Activated CD8-positive, alpha-beta memory T cell treated with anti-CD3 and anti-CD28 coated beads, Interleukin-2, amount 10 ng/mL, durations not matched to agents 7 days and 5 days (primary cell): ENCODE results near the gene COL5A2. TPM values are rescaled to one million over a fixed set of nuclear protein-coding genes. Genes with fewer than 3 reads are reported as not detected.

ENCODE experiments used
- ATAC-seq: fragments of 150-1000 bp; cut with Tn5 transposase; one replicate; pipeline ENCODE4 v1.10.0; 2021; ENCODE audit warnings: moderate library complexity
- CTCF ChIA-PET: fragments of 350-600 bp; sonication (Branson Sonifier 250); formaldehyde crosslinking; loops from one replicate; lab custom pipeline; 2021; ENCODE audit warnings: antibody characterized with exemption; lab: Charles Lee
- DNase-seq: peaks from one replicate; pipeline ENCODE4 v3.0.0-alpha.2; 2020
- H3K27ac Mint-ChIP-seq: one replicate; pipeline ENCODE4 v1.8.0; 2021; ENCODE audit warnings: mild to moderate bottlenecking, mixed read lengths
- H3K27me3 Mint-ChIP-seq: one replicate; pipeline ENCODE4 v1.8.0; 2021; ENCODE audit warnings: mixed read lengths
- H3K36me3 Mint-ChIP-seq: one replicate; pipeline ENCODE4 v1.8.0; 2021; ENCODE audit warnings: mild to moderate bottlenecking, mixed read lengths
- H3K4me1 Mint-ChIP-seq: one replicate; pipeline ENCODE4 v1.8.0; 2021; ENCODE audit warnings: mixed read lengths
- H3K4me3 Mint-ChIP-seq: one replicate; pipeline ENCODE4 v1.8.0; 2021; ENCODE audit warnings: mild to moderate bottlenecking, moderate library complexity, mixed read lengths
- H3K9me3 Mint-ChIP-seq: one replicate; pipeline ENCODE4 v1.8.0; 2022; ENCODE audit warnings: low read depth, mixed read lengths
- total RNA-seq, 2 experiments: library from RNA; stranded (reverse); gene quantifications; one replicate each; pipeline ENCODE4 v1.2.3, GENCODE V29; 2021

Gene COL5A2
- total RNA-seq, 2 experiments from 2014 or later, result 1.0 to 4.6 TPM

GRCh38 chr2:189022053-189022481 is 157.5 kb downstream of the COL5A2 start:
- no peak overlapping the region for H3K27ac Mint-ChIP-seq
- no peaks in the 10 kb centered on the region for H3K36me3 Mint-ChIP-seq
- no peaks in the 10 kb centered on the region for H3K9me3 Mint-ChIP-seq
- H3K27me3 Mint-ChIP-seq, result peaks cover 5% of the 10 kb centered on the region
- no peak for ATAC-seq
- no peaks in the 10 kb centered on the region for H3K4me1 Mint-ChIP-seq
- H3K4me3 Mint-ChIP-seq, result no peak overlapping the region
- CTCF ChIA-PET, result interaction anchor here (0.7 kb wide), 1 partner anchor 639 kb away, joined by 4 read pairs; no protein-coding TSS in a partner anchor
- no peak for DNase-seq

- Mint-ChIP-seq H3K4me1 (no peaks in the 10 kb centered on the region), H3K27ac (no peak overlapping the region), H3K36me3 (no peaks in the 10 kb centered on the region), H3K4me3 (no peak overlapping the region), H3K27me3 (peaks cover 5% of the 10 kb centered on the region), H3K9me3 (no peaks in the 10 kb centered on the region)
- ATAC-seq (no peak), DNase-seq (no peak)
- CTCF ChIA-PET, result interaction anchor here (0.6 kb wide), 1 partner anchor 55 kb away, joined by 4 read pairs; no protein-coding TSS in a partner anchor
These were observed 159.4 kb downstream of the COL5A2 start for GRCh38 chr2:189020179-189020578.

GRCh38 chr2:189018631-189019030 is 160.9 kb downstream of the COL5A2 start:
- H3K4me1 Mint-ChIP-seq, result no peaks in the 10 kb centered on the region
- H3K27me3 Mint-ChIP-seq, result peaks cover 5% of the 10 kb centered on the region
- H3K27ac Mint-ChIP-seq, result no peak overlapping the region
- H3K36me3 Mint-ChIP-seq, result no peaks in the 10 kb centered on the region
- CTCF ChIA-PET, result no interaction called here
- ATAC-seq (no peak), DNase-seq (no peak)
- no peak overlapping the region for H3K4me3 Mint-ChIP-seq
- H3K9me3 Mint-ChIP-seq, result no peaks in the 10 kb centered on the region

- CTCF ChIA-PET, result no interaction called here
- no peak for ATAC-seq
- Mint-ChIP-seq H3K4me3 (no peak overlapping the region), H3K36me3 (no peaks in the 10 kb centered on the region), H3K9me3 (no peaks in the 10 kb centered on the region), H3K4me1 (no peaks in the 10 kb centered on the region), H3K27me3 (peaks cover 5% of the 10 kb centered on the region), H3K27ac (no peak overlapping the region)
- DNase-seq, result no peak
These were observed 163.2 kb downstream of the COL5A2 start for GRCh38 chr2:189016311-189016861.

GRCh38 chr2:189015359-189015758 is 164.2 kb downstream of the COL5A2 start:
- Mint-ChIP-seq H3K36me3 (no peaks in the 10 kb centered on the region), H3K27ac (no peak overlapping the region), H3K27me3 (peaks cover 5% of the 10 kb centered on the region), H3K4me1 (no peaks in the 10 kb centered on the region), H3K9me3 (no peaks in the 10 kb centered on the region), H3K4me3 (no peak overlapping the region)
- DNase-seq (no peak), ATAC-seq (no peak)
- CTCF ChIA-PET, result no interaction called here

GRCh38 chr2:189014449-189015138 is 165.0 kb downstream of the COL5A2 start:
- H3K27ac Mint-ChIP-seq, result no peak overlapping the region
- DNase-seq (no peak), ATAC-seq (no peak)
- CTCF ChIA-PET, result no interaction called here
- H3K36me3 Mint-ChIP-seq, result no peaks in the 10 kb centered on the region
- H3K4me1 Mint-ChIP-seq, result no peaks in the 10 kb centered on the region
- H3K4me3 Mint-ChIP-seq, result no peak overlapping the region
- peaks cover 5% of the 10 kb centered on the region for H3K27me3 Mint-ChIP-seq
- no peaks in the 10 kb centered on the region for H3K9me3 Mint-ChIP-seq

GRCh38 chr2:189013671-189014448 is 165.7 kb downstream of the COL5A2 start:
- Mint-ChIP-seq H3K36me3 (no peaks in the 10 kb centered on the region), H3K4me3 (no peak overlapping the region), H3K27me3 (peaks cover 3% of the 10 kb centered on the region), H3K4me1 (no peaks in the 10 kb centered on the region), H3K9me3 (no peaks in the 10 kb centered on the region), H3K27ac (no peak overlapping the region)
- ATAC-seq (no peak), DNase-seq (no peak)
- CTCF ChIA-PET, result no interaction called here

- no peak overlapping the region for H3K4me3 Mint-ChIP-seq
- H3K27me3 Mint-ChIP-seq, result peaks cover 3% of the 10 kb centered on the region
- H3K27ac Mint-ChIP-seq, result no peak overlapping the region
- H3K36me3 Mint-ChIP-seq, result no peaks in the 10 kb centered on the region
- H3K4me1 Mint-ChIP-seq, result no peaks in the 10 kb centered on the region
- CTCF ChIA-PET, result no interaction called here
- no peak for DNase-seq
- ATAC-seq, result no peak
- no peaks in the 10 kb centered on the region for H3K9me3 Mint-ChIP-seq
These were observed 166.5 kb downstream of the COL5A2 start for GRCh38 chr2:189013031-189013430.

GRCh38 chr2:189012351-189012750 is 167.2 kb downstream of the COL5A2 start:
- no peaks in the 10 kb centered on the region for H3K36me3 Mint-ChIP-seq
- no peaks in the 10 kb centered on the region for H3K4me1 Mint-ChIP-seq
- H3K4me3 Mint-ChIP-seq, result no peak overlapping the region
- no peaks in the 10 kb centered on the region for H3K9me3 Mint-ChIP-seq
- CTCF ChIA-PET, result no interaction called here
- DNase-seq (no peak), ATAC-seq (no peak)
- no peaks in the 10 kb centered on the region for H3K27me3 Mint-ChIP-seq
- no peak overlapping the region for H3K27ac Mint-ChIP-seq

GRCh38 chr2:189010536-189010935 is 169.0 kb downstream of the COL5A2 start:
- DNase-seq (no peak), ATAC-seq (no peak)
- no peaks in the 10 kb centered on the region for H3K27me3 Mint-ChIP-seq
- CTCF ChIA-PET, result no interaction called here
- no peak overlapping the region for H3K27ac Mint-ChIP-seq
- H3K36me3 Mint-ChIP-seq, result no peaks in the 10 kb centered on the region
- no peaks in the 10 kb centered on the region for H3K9me3 Mint-ChIP-seq
- no peaks in the 10 kb centered on the region for H3K4me1 Mint-ChIP-seq
- no peak overlapping the region for H3K4me3 Mint-ChIP-seq

GRCh38 chr2:189008555-189009262 is 170.9 kb downstream of the COL5A2 start:
- no peak for DNase-seq
- Mint-ChIP-seq H3K4me1 (no peaks in the 10 kb centered on the region), H3K36me3 (no peaks in the 10 kb centered on the region), H3K4me3 (no peak overlapping the region), H3K27me3 (no peaks in the 10 kb centered on the region), H3K9me3 (no peaks in the 10 kb centered on the region), H3K27ac (no peak overlapping the region)
- ATAC-seq, result no peak
- CTCF ChIA-PET, result no interaction called here

- no peaks in the 10 kb centered on the region for H3K36me3 Mint-ChIP-seq
- H3K27ac Mint-ChIP-seq, result no peak overlapping the region
- CTCF ChIA-PET, result no interaction called here
- H3K27me3 Mint-ChIP-seq, result no peaks in the 10 kb centered on the region
- ATAC-seq (no peak), DNase-seq (no peak)
- no peak overlapping the region for H3K4me3 Mint-ChIP-seq
- no peaks in the 10 kb centered on the region for H3K9me3 Mint-ChIP-seq
- peaks cover 2% of the 10 kb centered on the region for H3K4me1 Mint-ChIP-seq
These were observed 177.5 kb downstream of the COL5A2 start for GRCh38 chr2:189002079-189002478.

- CTCF ChIA-PET, result no interaction called here
- peaks cover 2% of the 10 kb centered on the region for H3K4me1 Mint-ChIP-seq
These were observed 179.3 kb downstream of the COL5A2 start for GRCh38 chr2:189000221-189000620.

More at GRCh38 chr2:189000221-189000620, 179.3 kb downstream of the COL5A2 start:
- DNase-seq, result no peak
- H3K9me3 Mint-ChIP-seq, result no peaks in the 10 kb centered on the region
- no peaks in the 10 kb centered on the region for H3K36me3 Mint-ChIP-seq
- no peak for ATAC-seq
- H3K27me3 Mint-ChIP-seq, result no peaks in the 10 kb centered on the region
- no peak overlapping the region for H3K4me3 Mint-ChIP-seq
- H3K27ac Mint-ChIP-seq, result no peak overlapping the region
